ENCODE measurements around the gene IGFBP5.

The IGFBP5 gene

GRCh38 chr2:216696321-216696720 lies 972 bp upstream of the IGFBP5 start:
- TF ChIP-seq CREB1 (IDR thresholded peaks at IDR 0.05; ENCODE audit: low read depth) (no peak), EP300 (IDR thresholded peaks at IDR 0.05; ENCODE audit: borderline replicate concordance) (no peak), MAX (IDR thresholded peaks at IDR 0.05) (no peak), TAF1 (IDR thresholded peaks at IDR 0.05; ENCODE audit: low read depth) (no peak), YY1 (IDR thresholded peaks at IDR 0.05; ENCODE audit: low read depth) (no peak)

- no peak for TF ChIP-seq FOXM1 (IDR thresholded peaks at IDR 0.05; ENCODE audit: borderline replicate concordance, low read depth)
- TF ChIP-seq MAX (IDR thresholded peaks at IDR 0.05), result no peak
- TF ChIP-seq NFIC (IDR thresholded peaks at IDR 0.05), result no peak
- no peak for TF ChIP-seq USF1 (IDR thresholded peaks at IDR 0.05)
- TF ChIP-seq CEBPB (IDR thresholded peaks at IDR 0.05), result no peak
- no peak for TF ChIP-seq RAD21 (IDR thresholded peaks at IDR 0.05; ENCODE audit: low read depth)
- no peak for TF ChIP-seq TAF1 (IDR thresholded peaks at IDR 0.05; ENCODE audit: low read depth)
- no peak for TF ChIP-seq CREB1 (IDR thresholded peaks at IDR 0.05; ENCODE audit: low read depth)
- TF ChIP-seq REST (IDR thresholded peaks at IDR 0.05; ENCODE audit: low read depth), result no peak
- TF ChIP-seq ZBTB7A (IDR thresholded peaks at IDR 0.05; ENCODE audit: low read depth), result no peak
- TF ChIP-seq YY1 (IDR thresholded peaks at IDR 0.05; ENCODE audit: low read depth), result no peak
- no peak for TF ChIP-seq TEAD4 (IDR thresholded peaks at IDR 0.05)
- TF ChIP-seq EGR1 (IDR thresholded peaks at IDR 0.05), result no peak
- TF ChIP-seq EP300 (IDR thresholded peaks at IDR 0.05; ENCODE audit: borderline replicate concordance), result no peak
These were observed 527 bp downstream of the IGFBP5 start for GRCh38 chr2:216694826-216695217.

GRCh38 chr2:216694082-216694825 lies 1.1 kb downstream of the IGFBP5 start:
- TF ChIP-seq TAF1 (IDR thresholded peaks at IDR 0.05; ENCODE audit: low read depth) (no peak), RAD21 (IDR thresholded peaks at IDR 0.05; ENCODE audit: low read depth) (no peak), EGR1 (IDR thresholded peaks at IDR 0.05) (no peak), TCF12 (IDR thresholded peaks at IDR 0.05; ENCODE audit: low read depth) (no peak), TEAD4 (IDR thresholded peaks at IDR 0.05) (no peak), NFIC (IDR thresholded peaks at IDR 0.05) (no peak), ZBTB7A (IDR thresholded peaks at IDR 0.05; ENCODE audit: low read depth) (peak; percentile 69), MAX (IDR thresholded peaks at IDR 0.05) (peak; percentile 84)

GRCh38 chr2:216693414-216694080 lies 1.8 kb downstream of the IGFBP5 start:
- TF ChIP-seq EGR1 (IDR thresholded peaks at IDR 0.05), result 0 out of 2 replicates have a peak, but pooled peaks have one; percentile 4
- no peak for TF ChIP-seq MAX (IDR thresholded peaks at IDR 0.05)

GRCh38 chr2:216692636-216693413 lies 2.5 kb downstream of the IGFBP5 start:
- no peak for TF ChIP-seq EP300 (IDR thresholded peaks at IDR 0.05; ENCODE audit: borderline replicate concordance)
- TF ChIP-seq EGR1 (IDR thresholded peaks at IDR 0.05), result peak; percentile 49; the same call in 1 of the 2 replicates

- no peak for TF ChIP-seq EGR1 (IDR thresholded peaks at IDR 0.05)
- TF ChIP-seq MAX (IDR thresholded peaks at IDR 0.05), result no peak
- no peak for TF ChIP-seq CREB1 (IDR thresholded peaks at IDR 0.05; ENCODE audit: low read depth)
- no peak for TF ChIP-seq ZBTB7A (IDR thresholded peaks at IDR 0.05; ENCODE audit: low read depth)
- TF ChIP-seq RAD21 (IDR thresholded peaks at IDR 0.05; ENCODE audit: low read depth), result no peak
- no peak for TF ChIP-seq EP300 (IDR thresholded peaks at IDR 0.05; ENCODE audit: borderline replicate concordance)
- TF ChIP-seq FOXM1 (IDR thresholded peaks at IDR 0.05; ENCODE audit: borderline replicate concordance, low read depth), result no peak
- no peak for TF ChIP-seq YY1 (IDR thresholded peaks at IDR 0.05; ENCODE audit: low read depth)
- TF ChIP-seq REST (IDR thresholded peaks at IDR 0.05; ENCODE audit: low read depth), result no peak
- TF ChIP-seq NFIC (IDR thresholded peaks at IDR 0.05), result no peak
- TF ChIP-seq CEBPB (IDR thresholded peaks at IDR 0.05), result no peak
These were observed 4.3 kb downstream of the IGFBP5 start for GRCh38 chr2:216690853-216691741.
